Neuronal stem cell (in vitro differentiated cells): Measurements from ENCODE around the gene RABGAP1.

Experiments used
- DNase-seq: peaks from one replicate; pipeline ENCODE4 v3.0.0-alpha.2; 2013; ENCODE audit warnings: low spot score
- H2AFZ ChIP-seq: one replicate; pipeline ENCODE4 v1.6.1; 2013; ENCODE audit warnings: mild to moderate bottlenecking, low read length, inconsistent platforms
- H2AK5ac ChIP-seq: 2 replicates; pipeline ENCODE4 v1.6.1; 2013; ENCODE audit warnings: low read depth, mild to moderate bottlenecking, inconsistent platforms, low read length, moderate library complexity, mixed read lengths
- H2BK120ac ChIP-seq: 2 replicates; pipeline ENCODE4 v1.6.1; 2013; ENCODE audit warnings: low read depth, mild to moderate bottlenecking, inconsistent platforms, low read length, moderate library complexity, mixed read lengths
- H2BK12ac ChIP-seq: one replicate; pipeline ENCODE4 v1.6.1; 2013; ENCODE audit warnings: low read length, inconsistent platforms
- H2BK15ac ChIP-seq: 2 replicates; pipeline ENCODE4 v1.6.1; 2013; ENCODE audit warnings: mild to moderate bottlenecking, low read length, inconsistent platforms, mixed read lengths
- H2BK5ac ChIP-seq: one replicate; pipeline ENCODE4 v1.6.1; 2013; ENCODE audit warnings: inconsistent platforms, mild to moderate bottlenecking, low read length, moderate library complexity
- H3K14ac ChIP-seq: one replicate; pipeline ENCODE4 v1.6.1; 2013; ENCODE audit warnings: low read length, inconsistent platforms
- H3K18ac ChIP-seq: 2 replicates; pipeline ENCODE4 v1.6.1; 2013; ENCODE audit warnings: low read length, inconsistent platforms
- H3K23ac ChIP-seq: 2 replicates; pipeline ENCODE4 v1.6.1; 2013; ENCODE audit warnings: low read depth, mild to moderate bottlenecking, mixed read lengths, low read length, inconsistent platforms; ENCODE audit not compliant: poor library complexity
- H3K27ac ChIP-seq: replicated peaks from 3 replicates; pipeline ENCODE4 v1.5.1; 2013; ENCODE audit warnings: low read length, inconsistent platforms
- H3K27me3 ChIP-seq, 3 experiments: 2 replicates each; pipeline ENCODE4 v1.6.1; 2013; ENCODE audit warnings: low read length in 3 of 3, mild to moderate bottlenecking in 2 of 3, inconsistent platforms in 1 of 3, low read depth in 1 of 3, mixed read lengths in 1 of 3, moderate library complexity in 1 of 3; ENCODE audit not compliant: control insufficient read depth in 3 of 3, insufficient read depth in 3 of 3
- H3K36me3 ChIP-seq, 2 donors: replicated peaks in 1 of 2; 2 replicates each; pipeline ENCODE4 v1.6.1; 2013; ENCODE audit warnings: low read length in 2 of 2; ENCODE audit not compliant: control insufficient read depth in 2 of 2, insufficient read depth in 2 of 2
- H3K4ac ChIP-seq: 2 replicates; pipeline ENCODE4 v1.6.1; 2013; ENCODE audit warnings: inconsistent platforms, mild to moderate bottlenecking, low read length, moderate library complexity
- H3K4me1 ChIP-seq, 2 donors: 1 replicate in 1 of 2; 2 replicates in 1 of 2; pipeline ENCODE4 v1.6.1; 2013; ENCODE audit warnings: low read length in 2 of 2, low read depth in 1 of 2; ENCODE audit not compliant: control insufficient read depth in 2 of 2, insufficient read depth in 1 of 2
- H3K4me2 ChIP-seq: one replicate; pipeline ENCODE4 v1.6.1; 2013; ENCODE audit warnings: mild to moderate bottlenecking, low read length, inconsistent platforms; ENCODE audit not compliant: insufficient read depth, poor library complexity, severe bottlenecking
- H3K4me3 ChIP-seq, 2 donors: 2 replicates each; pipeline ENCODE4 v1.5.1; 2013; ENCODE audit warnings: low read length in 2 of 2, mild to moderate bottlenecking in 2 of 2, inconsistent platforms in 1 of 2, moderate library complexity in 1 of 2
- H3K79me1 ChIP-seq: one replicate; pipeline ENCODE4 v1.6.1; 2013; ENCODE audit warnings: low read depth, mild to moderate bottlenecking, inconsistent platforms, low read length, moderate library complexity
- H3K9ac ChIP-seq: one replicate; pipeline ENCODE4 v1.6.1; 2013; ENCODE audit warnings: mild to moderate bottlenecking, low read depth, low read length, inconsistent platforms; ENCODE audit not compliant: poor library complexity
- H3K9me3 ChIP-seq, 2 donors: replicated peaks in 1 of 2; 2 replicates each; pipeline versions ENCODE3 to v1.6.1; 2013; ENCODE audit warnings: low read length in 2 of 2, mild to moderate bottlenecking in 2 of 2, inconsistent platforms in 1 of 2, low read depth in 1 of 2, mixed read lengths in 1 of 2, moderate library complexity in 1 of 2; ENCODE audit not compliant: control insufficient read depth in 2 of 2, insufficient read depth in 1 of 2
- H4K8ac ChIP-seq: one replicate; pipeline ENCODE4 v1.6.1; 2013; ENCODE audit warnings: low read depth, mild to moderate bottlenecking, inconsistent platforms, low read length, moderate library complexity
- H4K91ac ChIP-seq: one replicate; pipeline ENCODE4 v1.6.1; 2013; ENCODE audit warnings: low read length, low read depth, mild to moderate bottlenecking, inconsistent platforms; ENCODE audit not compliant: poor library complexity
- WGBS, 2 donors: extraction: QIAGEN DNeasy Blood & Tissue Kit; methylation state at CpG; one replicate each; pipeline ENCODE4 v1.1.7; 2013; ENCODE audit warnings: missing lambda C conversion rate in 2 of 2, mixed read lengths in 1 of 2; ENCODE audit not compliant: insufficient read length in 2 of 2, insufficient replicate concordance in 1 of 2; ENCODE audit errors: extremely low coverage in 2 of 2; 5-methylcytosine and 5-hydroxymethylcytosine counted together

The RABGAP1 gene

GRCh38 chr9:122951056-122951455, 10.2 kb downstream of the RABGAP1 start:
- DNase-seq, result no peak
- H3K27me3 ChIP-seq, result no peaks in the 10 kb centered on the region
- H2BK5ac ChIP-seq, result no peak overlapping the region
- H2BK15ac ChIP-seq, result no peak overlapping the region
- H3K23ac ChIP-seq, result no peak overlapping the region
- H3K27ac ChIP-seq, result no peak overlapping the region
- H3K4me1 ChIP-seq, result peaks cover 3 to 10% of the 10 kb centered on the region in 2 donors
- H4K8ac ChIP-seq, result no peak overlapping the region
- peaks cover 0 to 14% of the 10 kb centered on the region in 2 donors for H3K36me3 ChIP-seq
- H2BK12ac ChIP-seq, result no peak overlapping the region
- no peak overlapping the region for H3K18ac ChIP-seq
- WGBS, 2 donors, result 100% methylated on average over 1 of the region's 1 CpG; no CpG with 5 or more reads in 1 of the 2 donors
- no peak overlapping the region for H3K14ac ChIP-seq
- H3K4me3 ChIP-seq, result no peak overlapping the region
- H3K4ac ChIP-seq, result no peak overlapping the region
- H2AFZ ChIP-seq, result no peak overlapping the region
- no peak overlapping the region for H3K4me2 ChIP-seq
- peaks cover 0 to 5% of the 10 kb centered on the region in 2 donors for H3K9me3 ChIP-seq
- no peak overlapping the region for H3K9ac ChIP-seq
- H2AK5ac ChIP-seq, result no peak overlapping the region
- H3K79me1 ChIP-seq, result peaks cover 3% of the 10 kb centered on the region
- no peak overlapping the region for H2BK120ac ChIP-seq
- no peak overlapping the region for H4K91ac ChIP-seq

DNA sequence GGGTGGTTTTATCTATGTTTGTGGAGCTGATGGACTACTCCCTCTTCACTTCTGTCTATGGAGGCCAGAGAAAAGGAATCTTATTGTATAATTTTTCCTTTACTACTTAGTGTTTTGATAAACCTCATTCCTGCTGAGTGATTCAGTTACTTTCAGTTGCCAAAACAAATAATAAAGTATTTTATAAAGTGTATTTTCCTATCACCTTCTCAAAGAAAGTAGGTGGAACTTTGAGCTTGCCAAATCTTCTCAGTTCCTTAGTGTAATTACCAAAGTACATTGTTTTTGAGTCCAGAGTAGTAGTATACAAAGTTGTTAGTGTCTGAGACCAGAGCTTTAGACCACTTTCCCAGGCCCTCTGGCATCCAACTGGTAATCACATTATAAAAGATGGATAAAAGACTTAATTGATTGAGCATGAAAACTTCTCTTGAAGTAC, 13.5 kb downstream of the RABGAP1 start:
- no peak overlapping the region for H2BK120ac ChIP-seq
- H3K4me2 ChIP-seq, result no peak overlapping the region
- H3K4me3 ChIP-seq, result no peak overlapping the region
- H2BK5ac ChIP-seq, result no peak overlapping the region
- no peak overlapping the region for H2AFZ ChIP-seq
- H3K14ac ChIP-seq, result no peak overlapping the region
- peaks cover 3% of the 10 kb centered on the region for H3K79me1 ChIP-seq
- no peak overlapping the region for H3K9ac ChIP-seq
- no peak overlapping the region for H2BK15ac ChIP-seq
- no peak overlapping the region for H3K18ac ChIP-seq
- no peak overlapping the region for H4K91ac ChIP-seq
- no peak overlapping the region for H2AK5ac ChIP-seq
- H3K36me3 ChIP-seq, result peaks cover 0 to 29% of the 10 kb centered on the region in 2 donors
- no peak overlapping the region for H3K23ac ChIP-seq
- H3K9me3 ChIP-seq, result peaks cover 0 to 5% of the 10 kb centered on the region in 2 donors
- H3K27ac ChIP-seq, result no peak overlapping the region
- H3K4ac ChIP-seq, result no peak overlapping the region
- no peaks in the 10 kb centered on the region for H3K27me3 ChIP-seq
- peaks cover 1 to 3% of the 10 kb centered on the region in 2 donors for H3K4me1 ChIP-seq
- H4K8ac ChIP-seq, result no peak overlapping the region
- no peak overlapping the region for H2BK12ac ChIP-seq
- DNase-seq, result no peak

DNA sequence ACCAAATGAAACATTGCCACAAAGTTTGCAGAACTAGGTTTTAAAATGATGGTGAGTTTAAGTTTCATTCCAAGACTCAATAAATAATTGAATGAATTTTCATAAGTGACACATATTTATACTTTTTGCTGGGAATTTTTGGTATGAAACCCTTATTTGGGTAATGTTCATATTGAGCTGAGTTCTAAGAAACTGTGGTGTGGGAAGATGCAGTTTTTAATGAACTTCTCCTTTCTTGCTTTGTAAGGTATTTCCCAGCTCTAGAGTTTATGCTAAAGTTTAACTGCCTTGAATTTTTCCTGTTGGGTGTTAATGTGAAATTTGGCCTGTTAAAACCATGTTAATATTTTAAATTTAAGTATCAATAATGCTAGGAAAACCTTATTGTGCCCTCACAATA, 15.1 kb downstream of the RABGAP1 start:
- no peak overlapping the region for H3K4me3 ChIP-seq
- H3K4ac ChIP-seq, result no peak overlapping the region
- no peak overlapping the region for H2BK5ac ChIP-seq
- H3K14ac ChIP-seq, result no peak overlapping the region
- H3K27me3 ChIP-seq, result no peaks in the 10 kb centered on the region
- H3K36me3 ChIP-seq, result peaks cover 0 to 44% of the 10 kb centered on the region in 2 donors
- no peak overlapping the region for H2BK15ac ChIP-seq
- H2AFZ ChIP-seq, result no peak overlapping the region
- no peak overlapping the region for H3K23ac ChIP-seq
- H2BK12ac ChIP-seq, result no peak overlapping the region
- no peak overlapping the region for H2AK5ac ChIP-seq
- no peak overlapping the region for H3K18ac ChIP-seq
- H4K91ac ChIP-seq, result no peak overlapping the region
- no peak overlapping the region for H2BK120ac ChIP-seq
- H3K9ac ChIP-seq, result no peak overlapping the region
- H3K9me3 ChIP-seq, result peaks cover 0 to 19% of the 10 kb centered on the region in 2 donors
- no peaks in the 10 kb centered on the region for H3K4me1 ChIP-seq
- DNase-seq, result no peak
- H3K79me1 ChIP-seq, result peaks cover 3% of the 10 kb centered on the region
- H3K27ac ChIP-seq, result no peak overlapping the region
- H4K8ac ChIP-seq, result no peak overlapping the region
- H3K4me2 ChIP-seq, result no peak overlapping the region

DNA sequence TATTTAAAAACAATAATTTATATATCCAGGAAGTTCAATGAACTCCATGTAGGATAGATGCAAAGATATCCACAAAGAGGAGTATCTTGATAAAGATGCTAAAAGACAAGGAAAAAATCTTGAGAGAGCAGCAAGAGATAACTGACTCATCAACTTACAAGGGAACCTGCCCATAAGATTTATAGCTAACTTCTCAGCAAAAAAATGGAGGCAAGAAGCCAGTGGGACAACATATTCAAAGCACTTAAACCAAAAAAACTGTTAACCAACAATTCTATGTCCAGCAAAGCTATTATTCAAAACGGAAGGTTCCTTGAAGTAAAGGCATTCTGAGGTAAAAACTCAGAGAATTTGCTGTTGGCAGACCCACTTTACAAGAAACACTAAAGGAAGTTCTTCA, 20.3 kb downstream of the RABGAP1 start:
- H3K23ac ChIP-seq, result no peak overlapping the region
- H3K4me2 ChIP-seq, result no peak overlapping the region
- peaks cover 0 to 18% of the 10 kb centered on the region in 2 donors for H3K9me3 ChIP-seq
- no peak overlapping the region for H3K27ac ChIP-seq
- no peak overlapping the region for H2BK120ac ChIP-seq
- H4K8ac ChIP-seq, result no peak overlapping the region
- no peak overlapping the region for H2BK12ac ChIP-seq
- no peaks in the 10 kb centered on the region for H3K4me1 ChIP-seq
- H3K4me3 ChIP-seq, result no peak overlapping the region
- H2AFZ ChIP-seq, result no peak overlapping the region
- no peak for DNase-seq
- no peak overlapping the region for H4K91ac ChIP-seq
- no peak overlapping the region for H3K18ac ChIP-seq
- H2BK15ac ChIP-seq, result no peak overlapping the region
- H3K27me3 ChIP-seq, result no peaks in the 10 kb centered on the region
- H3K14ac ChIP-seq, result no peak overlapping the region
- H2AK5ac ChIP-seq, result no peak overlapping the region
- no peak overlapping the region for H2BK5ac ChIP-seq
- no peaks in the 10 kb centered on the region for H3K79me1 ChIP-seq
- H3K9ac ChIP-seq, result no peak overlapping the region
- peaks cover 0 to 89% of the 10 kb centered on the region in 2 donors for H3K36me3 ChIP-seq
- no CpG with 5 or more reads among the region's 1 CpG for WGBS, 2 donors
- no peak overlapping the region for H3K4ac ChIP-seq
